ENCODE results near the gene F2. TPM values are rescaled to one million over a fixed set of nuclear protein-coding genes. Genes with fewer than 3 reads are reported as not detected.

Gene F2
- total and polyA plus RNA-seq, 9 donors, result 0.10 to 1.00 (median 0.33) TPM; not detected in 3

GRCh38 chr11:46725338-46726205 is 6.6 kb downstream of the F2 start:
- no peak overlapping the region for H3K27ac ChIP-seq
- no peak overlapping the region for H3K4me3 ChIP-seq
- intact Hi-C loops (cut with DNase I), result no loop called here
- DNase-seq, result no peak
- no peaks in the 10 kb centered on the region for H3K4me1 ChIP-seq (ENCODE audit: insufficient read depth)
- WGBS, 3 donors, result 86 to 89% (median 88%) methylated on average over 19 of the region's 19 CpGs
- TF ChIP-seq POLR2A (IDR thresholded peaks at IDR 0.05), result no peak
- TF ChIP-seq, protein P1, sequence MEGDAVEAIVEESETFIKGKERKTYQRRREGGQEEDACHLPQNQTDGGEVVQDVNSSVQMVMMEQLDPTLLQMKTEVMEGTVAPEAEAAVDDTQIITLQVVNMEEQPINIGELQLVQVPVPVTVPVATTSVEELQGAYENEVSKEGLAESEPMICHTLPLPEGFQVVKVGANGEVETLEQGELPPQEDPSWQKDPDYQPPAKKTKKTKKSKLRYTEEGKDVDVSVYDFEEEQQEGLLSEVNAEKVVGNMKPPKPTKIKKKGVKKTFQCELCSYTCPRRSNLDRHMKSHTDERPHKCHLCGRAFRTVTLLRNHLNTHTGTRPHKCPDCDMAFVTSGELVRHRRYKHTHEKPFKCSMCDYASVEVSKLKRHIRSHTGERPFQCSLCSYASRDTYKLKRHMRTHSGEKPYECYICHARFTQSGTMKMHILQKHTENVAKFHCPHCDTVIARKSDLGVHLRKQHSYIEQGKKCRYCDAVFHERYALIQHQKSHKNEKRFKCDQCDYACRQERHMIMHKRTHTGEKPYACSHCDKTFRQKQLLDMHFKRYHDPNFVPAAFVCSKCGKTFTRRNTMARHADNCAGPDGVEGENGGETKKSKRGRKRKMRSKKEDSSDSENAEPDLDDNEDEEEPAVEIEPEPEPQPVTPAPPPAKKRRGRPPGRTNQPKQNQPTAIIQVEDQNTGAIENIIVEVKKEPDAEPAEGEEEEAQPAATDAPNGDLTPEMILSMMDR (IDR thresholded peaks at IDR 0.05), result no peak
- TF ChIP-seq EP300 (IDR thresholded peaks at IDR 0.05), result no peak
- no peaks in the 10 kb centered on the region for H3K27me3 ChIP-seq
- no peaks in the 10 kb centered on the region for H3K9me3 ChIP-seq
- H3K36me3 ChIP-seq, result no peaks in the 10 kb centered on the region

DNA sequence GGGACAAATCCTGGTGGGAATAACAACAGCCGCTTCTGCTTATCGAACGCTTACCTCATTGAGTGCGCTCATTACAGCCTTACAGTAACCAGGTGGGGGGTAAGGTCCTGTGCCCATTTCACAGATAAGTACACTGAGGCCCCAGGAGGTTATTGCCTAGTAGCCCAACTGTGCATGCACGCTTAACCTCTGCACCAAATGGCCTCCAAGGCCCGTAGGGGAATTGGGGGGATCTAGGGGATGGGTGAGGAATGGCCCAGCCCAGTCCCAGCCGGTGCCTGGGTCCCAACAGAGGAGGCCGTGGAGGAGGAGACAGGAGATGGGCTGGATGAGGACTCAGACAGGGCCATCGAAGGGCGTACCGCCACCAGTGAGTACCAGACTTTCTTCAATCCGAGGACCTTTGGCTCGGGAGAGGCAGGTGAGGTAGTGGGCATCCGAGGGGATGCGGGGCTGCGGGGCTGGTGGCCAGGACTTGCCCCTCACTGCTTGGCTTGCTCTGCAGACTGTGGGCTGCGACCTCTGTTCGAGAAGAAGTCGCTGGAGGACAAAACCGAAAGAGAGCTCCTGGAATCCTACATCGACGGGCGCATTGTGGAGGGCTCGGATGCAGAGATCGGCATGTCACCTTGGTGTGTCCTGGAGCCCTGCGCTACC is 7.3 kb downstream of the F2 start:
- H3K4me3 ChIP-seq, result no peak overlapping the region
- no peaks in the 10 kb centered on the region for H3K36me3 ChIP-seq
- 90 to 94% (median 91%) methylated on average over 26 of the region's 26 CpGs for WGBS, 3 donors
- intact Hi-C loops (cut with DNase I), result no loop called here
- DNase-seq, result no peak
- TF ChIP-seq, protein P1 (IDR thresholded peaks at IDR 0.05), result no peak
- TF ChIP-seq POLR2A (IDR thresholded peaks at IDR 0.05) (no peak), EP300 (IDR thresholded peaks at IDR 0.05) (no peak)
- no peak overlapping the region for H3K27ac ChIP-seq
- no peaks in the 10 kb centered on the region for H3K27me3 ChIP-seq
- H3K4me1 ChIP-seq (ENCODE audit: insufficient read depth), result no peaks in the 10 kb centered on the region
- no peaks in the 10 kb centered on the region for H3K9me3 ChIP-seq

DNA sequence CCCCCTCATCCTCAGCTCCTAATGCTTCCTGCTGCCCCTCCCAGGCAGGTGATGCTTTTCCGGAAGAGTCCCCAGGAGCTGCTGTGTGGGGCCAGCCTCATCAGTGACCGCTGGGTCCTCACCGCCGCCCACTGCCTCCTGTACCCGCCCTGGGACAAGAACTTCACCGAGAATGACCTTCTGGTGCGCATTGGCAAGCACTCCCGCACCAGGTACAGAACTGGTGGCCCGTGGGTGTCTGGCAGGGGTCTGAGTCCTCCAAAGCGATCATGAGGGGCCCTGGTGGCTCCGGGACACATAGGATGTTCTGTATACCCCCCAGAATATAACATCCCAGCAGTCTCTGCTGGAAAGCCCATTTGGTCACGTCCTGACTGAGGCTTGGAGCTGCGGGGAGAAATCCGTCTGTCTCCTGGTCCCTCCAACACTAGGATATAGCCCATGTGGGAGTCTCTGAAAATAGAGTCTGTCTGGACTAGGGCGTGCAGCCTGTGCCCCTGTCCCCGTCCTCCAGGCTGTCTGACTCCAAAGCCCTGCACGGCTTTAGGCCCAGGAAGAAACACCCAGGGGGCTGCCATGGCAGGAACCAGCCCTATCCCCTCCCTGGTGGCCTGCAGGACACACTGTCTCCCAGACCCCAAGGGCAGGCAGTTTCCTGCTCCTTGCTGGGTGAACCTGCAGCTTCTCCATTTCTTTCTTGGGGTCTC is 9.1 kb downstream of the F2 start:
- H3K36me3 ChIP-seq, result no peaks in the 10 kb centered on the region
- H3K4me1 ChIP-seq (ENCODE audit: insufficient read depth), result no peaks in the 10 kb centered on the region
- no peaks in the 10 kb centered on the region for H3K27me3 ChIP-seq
- no peak overlapping the region for H3K27ac ChIP-seq
- intact Hi-C loops (cut with DNase I), result no loop called here
- no peak overlapping the region for H3K4me3 ChIP-seq
- WGBS, 3 donors, result 88 to 91% (median 91%) methylated on average over 16 to 17 of the region's 17 CpGs
- no peaks in the 10 kb centered on the region for H3K9me3 ChIP-seq
- TF ChIP-seq, protein P1 (IDR thresholded peaks at IDR 0.05), result no peak
- TF ChIP-seq EP300 (IDR thresholded peaks at IDR 0.05) (no peak), POLR2A (IDR thresholded peaks at IDR 0.05) (no peak)
- peak in 2 of 5 donors; percentile 6 to 14 for DNase-seq

GRCh38 chr11:46728659-46729040 is 9.6 kb downstream of the F2 start:
- intact Hi-C loops (cut with DNase I), result no loop called here
- TF ChIP-seq, protein P1 (IDR thresholded peaks at IDR 0.05), result no peak
- TF ChIP-seq EP300 (IDR thresholded peaks at IDR 0.05) (no peak), POLR2A (IDR thresholded peaks at IDR 0.05) (no peak)
- WGBS, 3 donors, result 71 to 82% (median 73%) methylated on average over 9 of the region's 9 CpGs
- no peaks in the 10 kb centered on the region for H3K36me3 ChIP-seq
- no peak overlapping the region for H3K27ac ChIP-seq
- DNase-seq, result peak in 2 of 5 donors; percentile 2 to 17
- H3K4me1 ChIP-seq (ENCODE audit: insufficient read depth), result no peaks in the 10 kb centered on the region
- no peaks in the 10 kb centered on the region for H3K27me3 ChIP-seq
- H3K9me3 ChIP-seq, result no peaks in the 10 kb centered on the region
- H3K4me3 ChIP-seq, result no peak overlapping the region
